Aorta (tissue), 5 donors: Measurements from ENCODE around the gene CPLX4. TPM values are rescaled to one million over a fixed set of nuclear protein-coding genes. Genes with fewer than 3 reads are reported as not detected.

Source experiments
- ATAC-seq: fragments of 200-7000 bp; cut with Tn5 transposase; one replicate; pipeline ENCODE4 v1.9.1; 2022; ENCODE audit warnings: moderate library complexity; ENCODE audit not compliant: low FRiP score
- DNase-seq, 2 donors: peaks; one replicate each; pipeline ENCODE4 v3.0.0-alpha.2; 2020
- H3K27ac ChIP-seq, 2 donors: one replicate each; pipeline ENCODE4 v1.5.1; 2013; ENCODE audit warnings: low read length in 2 of 2, mild to moderate bottlenecking in 2 of 2, moderate library complexity in 2 of 2, control low read depth in 1 of 2, inconsistent platforms in 1 of 2, low read depth in 1 of 2
- H3K27me3 ChIP-seq, 2 donors: one replicate each; pipeline ENCODE4 v1.6.1; 2013; ENCODE audit warnings: control low read depth in 1 of 2, low read length in 1 of 2, mild to moderate bottlenecking in 1 of 2, moderate library complexity in 1 of 2; ENCODE audit not compliant: insufficient read depth in 2 of 2, control insufficient read depth in 1 of 2
- H3K36me3 ChIP-seq, 2 donors: one replicate each; pipeline ENCODE4 v1.6.1; 2013; ENCODE audit warnings: control low read depth in 1 of 2, low read length in 1 of 2, mild to moderate bottlenecking in 1 of 2; ENCODE audit not compliant: insufficient read depth in 2 of 2, control insufficient read depth in 1 of 2
- H3K4me1 ChIP-seq, 2 donors: one replicate each; pipeline ENCODE4 v1.6.1; 2013; ENCODE audit warnings: low read length in 2 of 2, control low read depth in 1 of 2, mild to moderate bottlenecking in 1 of 2, moderate library complexity in 1 of 2; ENCODE audit not compliant: insufficient read depth in 2 of 2, control insufficient read depth in 1 of 2
- H3K4me3 ChIP-seq, 2 donors: one replicate each; pipeline ENCODE4 v1.5.1; 2013; ENCODE audit warnings: low read length in 2 of 2, control low read depth in 1 of 2, mild to moderate bottlenecking in 1 of 2
- H3K9me3 ChIP-seq: one replicate; pipeline ENCODE4 v1.6.1; 2013; ENCODE audit warnings: mild to moderate bottlenecking, low read length; ENCODE audit not compliant: control insufficient read depth
- WGBS, 2 donors: extraction: QIAGEN DNeasy Blood & Tissue Kit; methylation state at CpG; one replicate each; pipeline ENCODE4 v1.1.7; 2013; 5-methylcytosine and 5-hydroxymethylcytosine counted together
- intact Hi-C, 2 donors: fragments of 100-400 bp; cut with DNase I; formaldehyde crosslinking; loops; one replicate each; pipeline versions ENCODE4 v1.14.2 to v1.15.0; 2022
- polyA plus RNA-seq, 2 donors: library from polyadenylated mRNA; stranded (reverse); fragments of 200-250 nt; gene quantifications; one replicate each; pipeline ENCODE4 v1.2.3, GENCODE V29; 2013
- total RNA-seq, 2 donors: library from RNA; stranded (reverse); fragmentation: NEBNext Ultra II Directional; extraction: Animal tissue kit (Norgen Biotek cat#: 25700); gene quantifications; one replicate each; pipeline ENCODE4 v1.2.1, GENCODE V29; 2021
- donor health status: healthy with polysubstance abuse.
- donor health status: Bipolar disorder and iron deficiency.
- donor health status: DM: no; HTN: no; CAD: no.
- donor health status: DM: no; HTN: no; CAD: no.
- donor health status: DM: yes; HTN: yes; CAD: no.

The CPLX4 gene
- total and polyA plus RNA-seq, 4 donors: 0.38 TPM; not detected in 3

DNA sequence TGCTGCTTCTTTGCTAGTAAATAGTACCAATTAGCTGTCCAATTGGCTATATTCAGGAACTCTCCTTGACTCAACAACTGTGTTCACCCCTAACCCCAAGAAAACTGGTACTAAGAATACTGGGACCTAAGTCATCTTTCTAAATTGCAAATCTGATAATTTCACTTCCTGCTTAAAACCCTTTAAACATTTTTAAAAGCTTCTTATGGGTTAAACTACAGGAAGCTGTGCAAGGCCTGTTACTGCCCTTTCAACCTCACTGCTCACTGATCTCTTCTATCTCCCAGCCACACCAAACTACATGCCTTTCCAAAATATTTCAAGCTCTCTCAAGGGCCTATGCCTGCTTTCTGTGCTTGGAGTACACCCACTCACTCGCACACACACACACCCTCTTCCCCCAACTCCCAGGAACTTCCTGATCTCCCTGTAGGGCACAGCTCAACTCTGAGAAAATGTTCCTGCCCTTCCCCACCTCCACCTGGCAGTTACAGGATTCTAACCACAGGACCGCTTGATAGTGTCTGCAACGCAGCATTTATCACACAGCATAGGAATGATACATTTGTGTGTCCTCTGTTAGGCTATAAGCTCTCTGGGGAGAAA is 33.9 kb upstream of the CPLX4 start:
- H3K27ac ChIP-seq: no peak overlapping the region
- H3K27me3 ChIP-seq: no peaks in the 10 kb centered on the region
- H3K9me3 ChIP-seq: no peaks in the 10 kb centered on the region
- H3K36me3 ChIP-seq: peaks cover 5 to 7% of the 10 kb centered on the region in 2 donors
- WGBS, 2 donors: 87 to 96% methylated on average over 3 of the region's 3 CpGs
- DNase-seq (no peak), ATAC-seq (no peak)
- H3K4me1 ChIP-seq: no peaks in the 10 kb centered on the region
- intact Hi-C loops: no loop called here
- H3K4me3 ChIP-seq: no peak overlapping the region

DNA sequence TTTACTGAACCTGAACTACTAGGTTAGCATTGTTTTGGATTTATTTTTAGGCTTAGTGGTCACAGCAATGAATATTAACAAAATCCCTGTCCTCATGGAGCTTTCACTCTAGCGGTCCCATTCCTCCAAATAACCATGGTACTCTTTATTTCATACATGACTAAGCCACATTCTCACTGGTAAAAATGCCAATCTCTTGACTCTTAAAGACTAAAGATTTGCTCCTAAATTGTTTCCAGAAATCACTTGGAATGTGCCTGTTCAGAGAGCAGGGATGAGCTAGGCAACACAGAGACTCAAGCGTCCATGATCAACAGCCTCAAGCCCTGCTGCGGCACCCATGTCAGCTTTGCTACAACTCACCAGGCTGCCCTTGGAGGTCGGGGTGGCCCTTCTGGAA is 27.1 kb upstream of the CPLX4 start:
- Histone ChIP-seq H3K4me1 (no peaks in the 10 kb centered on the region), H3K9me3 (no peaks in the 10 kb centered on the region), H3K4me3 (no peak overlapping the region), H3K36me3 (peaks cover 3% of the 10 kb centered on the region in 2 donors), H3K27me3 (no peaks in the 10 kb centered on the region), H3K27ac (no peak overlapping the region)
- intact Hi-C loops: no loop called here
- WGBS, 2 donors: 99 to 100% methylated on average over 4 of the region's 4 CpGs
- DNase-seq (no peak), ATAC-seq (no peak)

DNA sequence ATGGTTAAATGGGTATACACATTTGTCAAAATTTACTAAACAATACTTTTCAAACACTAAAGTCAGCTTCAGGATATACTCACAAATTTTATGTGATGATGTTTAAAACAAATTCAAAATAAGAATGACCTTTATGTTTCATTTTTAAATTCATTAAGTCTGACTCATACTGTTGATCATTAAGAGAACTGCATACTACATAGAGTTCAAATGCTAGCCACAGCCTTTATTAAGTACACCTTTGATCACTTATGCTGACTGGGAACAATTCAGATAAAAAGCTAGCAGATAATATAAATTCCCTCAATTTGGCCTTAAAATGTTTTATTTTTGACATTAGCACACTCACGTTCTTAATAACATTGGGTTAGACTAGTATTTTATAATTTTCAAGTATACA is 26.5 kb upstream of the CPLX4 start:
- 0 to 59% methylated on average over 1 of the region's 1 CpG for WGBS, 2 donors
- H3K27me3 ChIP-seq: no peaks in the 10 kb centered on the region
- H3K36me3 ChIP-seq: peaks cover 3% of the 10 kb centered on the region in 2 donors
- no peak overlapping the region for H3K27ac ChIP-seq
- intact Hi-C loops: no loop called here
- ATAC-seq (no peak), DNase-seq (no peak)
- H3K4me1 ChIP-seq: no peaks in the 10 kb centered on the region
- no peaks in the 10 kb centered on the region for H3K9me3 ChIP-seq
- H3K4me3 ChIP-seq: no peak overlapping the region

DNA sequence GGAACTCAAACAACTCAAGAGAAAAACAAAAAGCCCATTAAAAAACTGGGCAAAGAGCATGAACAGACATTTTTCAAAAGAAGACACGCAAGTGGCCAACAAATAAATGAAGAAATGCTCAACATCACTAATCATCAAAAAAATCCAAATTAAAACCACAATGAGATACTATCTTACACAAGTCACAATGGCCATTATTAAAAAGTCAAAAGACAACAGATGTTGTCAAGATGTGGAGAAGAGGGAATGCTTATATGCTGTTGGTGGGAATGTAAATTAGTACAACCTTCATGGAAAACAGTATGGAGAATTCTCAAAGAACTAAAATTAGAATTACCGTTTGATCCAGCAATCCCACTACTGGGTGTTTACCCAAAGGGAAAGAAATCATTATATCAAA is 25.5 kb upstream of the CPLX4 start:
- no peak overlapping the region for H3K27ac ChIP-seq
- H3K27me3 ChIP-seq: no peaks in the 10 kb centered on the region
- 95% methylated on average over 2 of the region's 2 CpGs for WGBS, 2 donors
- peaks cover 4% of the 10 kb centered on the region for H3K9me3 ChIP-seq
- intact Hi-C loops: no loop called here
- DNase-seq (no peak), ATAC-seq (no peak)
- no peaks in the 10 kb centered on the region for H3K4me1 ChIP-seq
- no peak overlapping the region for H3K4me3 ChIP-seq
- peaks cover 6 to 7% of the 10 kb centered on the region in 2 donors for H3K36me3 ChIP-seq

DNA sequence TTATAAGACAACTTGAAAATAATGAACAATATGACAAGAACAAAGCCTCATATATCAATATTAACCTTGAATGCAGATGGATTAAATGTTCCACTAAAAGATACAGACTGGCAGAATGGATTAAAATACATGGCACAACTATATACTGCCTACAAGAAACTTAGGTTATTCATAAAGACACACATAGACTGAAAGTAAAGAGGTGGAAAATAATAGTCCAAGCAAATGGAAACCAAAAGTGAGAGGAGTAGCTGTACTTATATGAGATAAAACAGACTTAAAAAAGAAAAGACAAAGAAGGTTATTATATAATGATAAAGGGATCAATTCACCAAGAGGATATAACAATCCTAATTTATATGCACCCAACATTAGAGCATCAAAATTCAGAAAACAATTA is 22.4 kb upstream of the CPLX4 start:
- no peak for ATAC-seq
- no peak for DNase-seq

DNA sequence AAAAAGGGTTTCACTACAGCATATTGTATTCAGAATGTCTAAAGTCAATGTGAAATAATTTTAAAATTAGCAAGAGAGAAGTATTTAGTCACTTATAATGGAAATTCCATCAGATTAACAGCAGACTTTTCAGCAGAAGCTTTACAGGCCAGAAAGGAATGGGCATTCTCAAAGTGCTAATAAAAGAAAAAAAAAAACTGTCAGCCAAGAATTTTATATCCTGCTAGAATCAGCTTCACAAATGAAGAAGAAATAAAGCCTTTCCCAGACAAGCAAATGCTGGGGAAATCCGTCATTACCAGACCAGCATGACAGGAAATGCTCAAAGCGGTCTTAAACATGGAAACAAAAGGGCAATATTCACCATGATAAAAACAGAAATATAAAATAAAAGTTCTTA is 21.9 kb upstream of the CPLX4 start:
- no peak overlapping the region for H3K4me3 ChIP-seq
- H3K36me3 ChIP-seq: peaks cover 3 to 6% of the 10 kb centered on the region in 2 donors
- no peaks in the 10 kb centered on the region for H3K4me1 ChIP-seq
- peaks cover 4% of the 10 kb centered on the region for H3K9me3 ChIP-seq
- ATAC-seq (no peak), DNase-seq (no peak)
- H3K27ac ChIP-seq: no peak overlapping the region
- 98% methylated on average over 2 of the region's 2 CpGs for WGBS, 2 donors
- H3K27me3 ChIP-seq: no peaks in the 10 kb centered on the region
- intact Hi-C loops: no loop called here

More for the DNA sequence above, 22.4 kb upstream of the CPLX4 start:
- peaks cover 4% of the 10 kb centered on the region for H3K9me3 ChIP-seq
- no peaks in the 10 kb centered on the region for H3K4me1 ChIP-seq
- no peak overlapping the region for H3K4me3 ChIP-seq
- no peaks in the 10 kb centered on the region for H3K27me3 ChIP-seq
- H3K36me3 ChIP-seq: peaks cover 3 to 8% of the 10 kb centered on the region in 2 donors
- no peak overlapping the region for H3K27ac ChIP-seq
- intact Hi-C loops: no loop called here

DNA sequence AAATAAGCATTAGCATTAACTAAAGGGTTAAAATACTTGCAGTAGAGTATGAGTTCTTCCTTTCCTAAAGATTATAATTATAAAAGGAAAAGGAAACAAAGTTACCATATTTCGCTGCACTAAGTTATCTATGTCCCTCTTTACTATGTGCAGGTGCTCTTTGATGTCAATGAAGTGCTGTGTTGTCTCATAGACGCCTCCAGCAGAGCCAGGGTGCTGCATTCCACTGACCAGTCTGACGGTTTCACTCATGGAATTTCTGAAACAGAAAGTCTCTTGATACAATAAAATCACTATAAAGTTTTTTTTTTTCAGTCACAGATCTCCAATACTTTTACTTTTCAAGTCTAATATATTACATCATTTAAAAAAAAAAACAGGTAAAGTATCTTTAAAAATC is 14.5 kb upstream of the CPLX4 start:
- ATAC-seq (no peak), DNase-seq (no peak)
- intact Hi-C loops: no loop called here
- Histone ChIP-seq H3K4me1 (no peaks in the 10 kb centered on the region), H3K4me3 (no peak overlapping the region), H3K9me3 (no peaks in the 10 kb centered on the region), H3K36me3 (peaks cover 2 to 5% of the 10 kb centered on the region in 2 donors), H3K27ac (no peak overlapping the region), H3K27me3 (no peaks in the 10 kb centered on the region)
- WGBS, 2 donors: 80 to 86% methylated on average over 3 of the region's 3 CpGs

DNA sequence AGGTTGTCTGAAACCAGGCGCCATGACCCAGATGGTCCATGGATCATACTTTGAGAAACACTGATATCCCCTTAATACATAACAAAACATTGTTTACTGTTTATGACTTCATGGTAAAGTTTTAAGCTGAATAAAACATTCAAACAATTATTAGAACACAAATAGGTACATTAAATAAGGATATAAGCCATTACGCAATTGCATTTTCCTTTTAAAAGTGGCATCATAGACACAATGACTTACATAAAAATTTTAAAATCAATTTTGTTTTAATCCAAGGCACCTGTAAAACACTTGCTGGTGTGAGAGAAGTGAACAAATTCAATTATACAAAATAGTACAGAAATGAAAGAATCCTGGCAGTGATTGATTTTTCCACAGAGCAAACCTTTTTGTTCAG is 10.2 kb upstream of the CPLX4 start:
- no peaks in the 10 kb centered on the region for H3K4me1 ChIP-seq
- WGBS, 2 donors: 99% methylated on average over 2 of the region's 2 CpGs
- H3K36me3 ChIP-seq: peaks cover 5 to 6% of the 10 kb centered on the region in 2 donors
- intact Hi-C loops: no loop called here
- H3K27ac ChIP-seq: no peak overlapping the region
- DNase-seq (no peak), ATAC-seq (no peak)
- no peaks in the 10 kb centered on the region for H3K9me3 ChIP-seq
- no peak overlapping the region for H3K4me3 ChIP-seq
- no peaks in the 10 kb centered on the region for H3K27me3 ChIP-seq

DNA sequence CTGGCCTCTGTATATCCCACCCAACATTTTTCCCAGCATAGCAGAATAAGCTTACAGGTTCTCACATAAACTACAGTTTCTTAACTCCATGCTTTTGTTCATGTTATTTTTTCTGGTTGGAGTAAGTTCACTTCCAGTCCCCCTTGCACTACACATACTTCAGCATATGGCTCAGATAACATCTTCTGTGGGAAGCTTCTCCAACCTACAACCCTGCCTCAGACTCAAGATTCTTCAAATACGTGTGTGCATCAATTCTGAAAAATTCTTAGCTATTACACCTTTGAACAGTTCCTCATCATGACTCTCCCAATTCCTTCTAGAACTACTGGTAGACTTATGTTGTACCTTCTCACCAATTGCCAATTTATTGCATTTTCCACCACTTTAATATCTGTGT is 7.5 kb upstream of the CPLX4 start:
- Histone ChIP-seq H3K27ac (no peak overlapping the region), H3K4me3 (no peak overlapping the region), H3K4me1 (no peaks in the 10 kb centered on the region), H3K9me3 (no peaks in the 10 kb centered on the region), H3K36me3 (peaks cover 3 to 4% of the 10 kb centered on the region in 2 donors), H3K27me3 (no peaks in the 10 kb centered on the region)
- 92% methylated on average over 1 of the region's 1 CpG for WGBS, 2 donors
- intact Hi-C loops: no loop called here
- ATAC-seq (no peak), DNase-seq (no peak)
